Activated CD4-positive, CD25-positive, alpha-beta regulatory T cell treated with anti-CD3 and anti-CD28 coated beads, Interleukin-2, amount 50 U/mL, for 16 hours (primary cell): Measurements from ENCODE around the gene SLC2A1.

ENCODE experiments used
- DNase-seq: peaks from one replicate; pipeline ENCODE4 v3.0.0-alpha.2; 2020; ENCODE audit warnings: low read depth, low spot score

SLC2A1 gene

GRCh38 chr1:42960566-42961311 is 2.1 kb upstream of the SLC2A1 start:
- DNase-seq = no peak

DNA sequence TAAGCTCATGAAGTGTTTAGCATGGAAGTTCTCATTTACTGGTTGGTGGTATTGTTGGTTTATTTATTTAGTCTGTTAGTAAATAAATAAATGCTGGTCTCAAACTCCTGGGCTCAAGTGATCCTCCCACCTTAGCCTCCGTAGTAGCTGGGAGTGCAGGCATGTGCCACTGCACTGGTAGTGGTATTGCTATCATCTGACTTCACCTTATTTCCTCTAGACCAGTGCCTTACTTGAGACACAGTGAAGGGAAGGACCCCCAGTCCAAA is 1.4 kb upstream of the SLC2A1 start:
- no peak for DNase-seq

- DNase-seq = peak; percentile 37
These were observed 684 bp downstream of the SLC2A1 start for GRCh38 chr1:42957880-42958487.

GRCh38 chr1:42957229-42957879 is 1.3 kb downstream of the SLC2A1 start:
- DNase-seq = no peak

- no peak for DNase-seq
These were observed 1.9 kb downstream of the SLC2A1 start for GRCh38 chr1:42956739-42957138.

DNA sequence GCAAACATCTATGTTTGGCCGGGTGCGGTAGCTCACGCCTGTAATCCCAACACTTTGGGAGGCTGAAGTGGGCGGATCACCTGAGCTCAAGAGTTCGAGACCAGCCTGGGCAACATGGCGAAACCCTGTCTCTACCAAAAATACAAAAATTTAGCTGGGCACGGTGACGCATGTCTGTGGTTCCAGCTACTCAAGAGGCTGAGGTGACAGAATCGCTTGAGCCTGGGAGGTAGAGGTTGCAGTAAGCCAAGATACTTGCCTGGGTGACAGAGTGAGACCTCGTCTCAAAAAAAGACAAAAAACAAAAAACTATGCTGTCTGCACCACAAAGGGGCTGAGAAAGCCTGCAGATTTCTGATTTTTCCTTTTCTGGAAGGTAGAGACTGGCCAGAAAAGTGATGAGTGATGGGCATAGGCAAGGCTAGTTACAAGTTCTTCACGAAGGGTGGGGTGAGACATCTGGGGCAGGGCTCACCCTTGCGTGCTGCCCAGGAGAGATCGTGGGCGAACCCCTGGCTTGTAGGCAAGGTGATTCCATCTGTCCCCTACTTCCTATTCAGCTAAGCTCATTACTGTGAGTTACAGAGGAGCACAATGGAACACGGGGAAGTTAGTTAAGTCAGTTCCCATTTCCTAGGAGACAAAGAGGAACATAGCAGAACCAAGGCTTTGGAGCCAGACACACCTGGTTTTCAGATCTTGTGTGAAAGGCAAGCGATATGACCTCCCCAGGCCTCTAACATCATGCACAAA is 3.2 kb downstream of the SLC2A1 start:
- DNase-seq = no peak

DNA sequence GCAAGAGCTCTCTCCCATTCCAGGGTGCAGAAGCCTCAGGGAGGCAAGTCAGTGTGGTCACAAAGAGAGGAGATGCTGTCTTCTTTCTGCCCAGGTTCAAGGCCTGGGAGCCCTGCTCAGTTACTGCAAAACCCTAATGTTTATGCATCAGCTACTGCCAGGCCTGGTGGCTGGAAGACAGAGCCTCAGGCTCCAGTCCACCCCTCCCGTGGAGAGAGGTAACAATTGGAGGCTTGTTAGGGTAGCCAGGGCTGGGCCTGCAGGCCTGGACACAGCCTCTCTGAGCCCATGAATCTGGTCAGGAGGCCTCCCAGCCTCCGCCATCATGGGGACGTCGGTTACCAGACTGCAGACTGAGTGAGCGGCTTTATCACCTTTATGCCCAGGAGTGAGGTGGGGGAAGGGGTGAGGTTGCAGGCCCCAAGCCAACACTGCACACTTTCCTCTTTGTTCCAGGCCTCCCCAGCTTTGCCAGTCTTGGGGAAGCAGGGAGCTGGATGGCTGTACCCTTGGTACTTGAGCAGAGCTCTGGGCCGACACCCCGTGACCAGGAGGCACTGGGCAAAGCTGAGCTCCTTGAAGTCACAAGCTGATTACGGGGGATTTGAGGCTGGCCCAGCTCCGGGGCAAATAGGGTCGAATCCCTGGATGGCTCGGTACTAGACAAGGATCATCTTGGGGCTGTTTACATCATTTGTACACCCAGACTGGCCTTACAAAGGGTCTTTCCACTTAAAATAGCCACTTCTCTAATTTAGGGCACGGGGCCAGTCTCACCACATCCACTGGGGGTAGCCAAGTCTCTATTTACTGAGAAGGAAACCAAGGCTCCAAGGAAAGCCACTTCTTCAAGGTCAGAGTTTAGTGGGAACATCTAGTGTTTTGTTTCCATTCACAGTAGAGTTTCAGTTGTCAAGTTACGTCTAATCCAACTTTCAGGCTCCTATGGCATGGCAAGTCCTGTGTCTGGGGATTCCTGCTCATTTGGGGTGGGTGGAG is 5.2 kb downstream of the SLC2A1 start:
- no peak for DNase-seq

DNA sequence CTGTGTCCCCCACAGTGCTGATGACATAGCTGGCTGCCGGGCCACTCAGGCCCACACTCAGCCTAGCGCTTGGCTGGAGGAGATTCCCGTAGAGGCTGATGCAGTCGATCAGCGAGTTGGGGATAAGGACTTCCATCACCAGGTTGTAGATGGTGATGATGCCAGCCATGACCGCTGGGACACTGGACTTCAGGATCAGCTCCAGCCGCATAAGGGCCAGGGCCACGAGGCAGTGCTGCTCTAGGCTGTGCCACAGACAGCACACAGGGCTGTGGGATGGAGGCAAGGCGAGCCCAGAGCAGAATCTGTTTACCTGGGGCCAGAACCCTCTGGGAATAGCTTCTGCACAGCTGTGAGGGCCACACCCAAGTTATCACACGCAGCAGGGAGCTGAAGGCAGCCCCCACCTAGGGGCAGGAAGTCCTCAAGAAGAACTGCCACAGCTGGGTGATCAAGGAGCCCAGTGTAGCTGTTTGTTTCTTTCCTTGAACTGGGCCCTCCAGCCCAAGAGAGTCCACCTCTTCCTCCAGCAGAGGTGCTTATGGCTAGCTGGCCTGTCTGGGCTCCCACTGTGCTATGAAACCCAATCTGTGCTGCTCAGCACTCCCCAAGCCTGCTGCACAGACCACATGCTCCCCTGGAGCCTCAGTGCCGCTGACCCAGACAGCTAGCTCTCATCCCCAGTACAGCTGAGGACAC is 6.2 kb downstream of the SLC2A1 start:
- DNase-seq = no peak

GRCh38 chr1:42951588-42951987 is 7.1 kb downstream of the SLC2A1 start:
- no peak for DNase-seq

GRCh38 chr1:42950116-42950481 is 8.6 kb downstream of the SLC2A1 start:
- DNase-seq = no peak

GRCh38 chr1:42949312-42950115 is 9.2 kb downstream of the SLC2A1 start:
- DNase-seq = no peak

- no peak for DNase-seq
These were observed 10.5 kb downstream of the SLC2A1 start for GRCh38 chr1:42947965-42948732.

- no peak for DNase-seq
These were observed 11.6 kb downstream of the SLC2A1 start for GRCh38 chr1:42947117-42947516.

DNA sequence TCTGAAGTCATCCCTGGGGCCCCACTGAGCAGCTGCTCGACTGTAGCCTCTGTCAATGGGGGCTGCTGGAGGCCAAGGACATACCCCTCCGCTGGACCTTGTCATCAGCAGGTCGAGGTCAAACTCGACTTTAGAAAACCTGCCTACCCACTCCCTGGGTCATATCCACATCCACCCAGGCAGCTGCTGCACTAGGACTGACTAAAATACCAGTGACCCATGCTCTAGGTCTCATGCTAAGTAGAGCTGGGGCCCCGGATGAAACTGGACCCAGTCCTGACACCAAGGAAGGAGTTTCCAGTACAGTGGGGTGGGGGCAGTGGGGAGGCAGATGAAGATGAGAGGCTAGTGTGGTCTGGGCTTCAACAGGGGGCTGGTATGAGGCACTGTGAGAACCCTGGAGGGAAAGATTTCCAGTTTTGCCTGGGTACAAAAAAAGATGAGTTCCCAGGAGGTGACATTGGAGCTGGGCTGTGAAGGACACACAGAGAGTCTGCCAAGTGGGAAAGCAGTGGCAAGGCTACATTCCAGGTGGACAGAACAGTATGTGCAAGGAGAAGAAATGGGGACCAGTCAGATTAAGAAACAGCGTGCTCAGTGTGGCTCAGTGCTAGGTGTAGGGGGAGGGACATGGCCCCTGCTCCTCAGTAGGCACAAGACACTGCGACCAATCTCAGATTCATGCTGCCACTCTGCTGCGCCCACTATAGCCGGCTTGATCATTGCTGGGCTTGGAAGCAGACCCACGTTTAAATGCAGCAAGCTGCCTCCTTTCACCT is 12.4 kb downstream of the SLC2A1 start:
- DNase-seq = no peak

DNA sequence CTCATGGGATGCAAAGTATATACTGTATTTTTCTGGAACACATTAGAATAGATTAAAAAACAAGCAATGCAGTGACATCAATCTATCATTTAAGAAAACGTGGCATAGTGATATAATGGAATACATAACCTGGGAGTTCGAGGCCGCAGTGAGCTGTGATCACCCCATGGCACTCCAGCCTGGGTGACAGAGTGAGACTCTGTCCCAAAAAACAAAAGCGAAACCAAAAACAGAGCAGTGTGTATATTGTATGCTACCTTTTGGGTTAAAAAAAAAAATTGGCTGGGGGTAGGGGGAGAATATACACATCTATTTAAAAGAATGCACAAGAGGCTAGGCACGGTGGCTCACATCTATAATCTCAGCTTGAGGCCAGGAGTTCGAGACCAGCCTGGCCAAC is 13.5 kb downstream of the SLC2A1 start:
- no peak for DNase-seq

- no peak for DNase-seq
These were observed 14.3 kb downstream of the SLC2A1 start for GRCh38 chr1:42944246-42944928.

DNA sequence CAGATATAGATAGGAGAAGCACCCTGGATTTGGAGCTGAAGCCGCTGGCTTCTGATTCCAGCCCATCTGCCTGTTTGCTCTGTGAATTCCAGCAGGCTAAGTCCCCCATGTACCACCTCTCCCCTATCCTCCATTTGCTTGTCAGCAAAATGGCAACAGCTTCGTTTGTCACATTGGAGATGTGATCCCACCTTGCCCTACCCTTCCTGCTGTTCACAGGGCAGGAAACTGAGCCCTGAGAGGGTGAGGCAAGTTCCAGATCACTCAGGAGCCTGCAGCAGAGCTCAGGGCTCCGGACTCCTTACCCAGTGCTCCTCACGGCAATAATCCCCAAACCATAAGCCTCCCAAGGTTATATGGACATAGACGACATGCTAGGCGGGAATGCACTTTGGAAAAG is 14.9 kb downstream of the SLC2A1 start:
- no peak for DNase-seq

DNA sequence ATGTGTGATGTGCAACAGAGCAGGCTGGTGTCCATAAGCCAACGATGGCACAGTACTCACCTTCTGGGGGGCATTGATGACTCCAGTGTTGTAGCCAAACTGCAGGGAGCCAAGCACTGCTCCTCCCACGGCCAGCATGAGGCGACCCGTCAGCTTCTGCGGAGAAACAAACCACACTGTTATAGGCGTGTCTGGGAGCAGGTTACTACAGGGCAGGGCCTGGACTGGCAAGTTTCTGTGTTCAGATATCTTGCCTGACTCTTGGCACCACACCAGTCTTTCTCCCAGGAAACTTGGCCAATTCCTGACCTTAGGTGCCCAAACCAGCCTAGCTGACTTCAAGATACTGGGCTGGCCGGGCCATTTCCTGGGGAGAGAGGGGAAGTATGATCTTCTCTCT is 15.5 kb downstream of the SLC2A1 start:
- DNase-seq = no peak
